ENCODE data around the gene PERM1.
A peak's percentile ranks its signal among the peaks of the same experiment; 100 is the strongest.
"Not testable (repeated sequence)": the region's sequence is repeated elsewhere in the genome, so short reads cannot be mapped to it uniquely, and the experiment has no call there.

Gene PERM1, protein sequence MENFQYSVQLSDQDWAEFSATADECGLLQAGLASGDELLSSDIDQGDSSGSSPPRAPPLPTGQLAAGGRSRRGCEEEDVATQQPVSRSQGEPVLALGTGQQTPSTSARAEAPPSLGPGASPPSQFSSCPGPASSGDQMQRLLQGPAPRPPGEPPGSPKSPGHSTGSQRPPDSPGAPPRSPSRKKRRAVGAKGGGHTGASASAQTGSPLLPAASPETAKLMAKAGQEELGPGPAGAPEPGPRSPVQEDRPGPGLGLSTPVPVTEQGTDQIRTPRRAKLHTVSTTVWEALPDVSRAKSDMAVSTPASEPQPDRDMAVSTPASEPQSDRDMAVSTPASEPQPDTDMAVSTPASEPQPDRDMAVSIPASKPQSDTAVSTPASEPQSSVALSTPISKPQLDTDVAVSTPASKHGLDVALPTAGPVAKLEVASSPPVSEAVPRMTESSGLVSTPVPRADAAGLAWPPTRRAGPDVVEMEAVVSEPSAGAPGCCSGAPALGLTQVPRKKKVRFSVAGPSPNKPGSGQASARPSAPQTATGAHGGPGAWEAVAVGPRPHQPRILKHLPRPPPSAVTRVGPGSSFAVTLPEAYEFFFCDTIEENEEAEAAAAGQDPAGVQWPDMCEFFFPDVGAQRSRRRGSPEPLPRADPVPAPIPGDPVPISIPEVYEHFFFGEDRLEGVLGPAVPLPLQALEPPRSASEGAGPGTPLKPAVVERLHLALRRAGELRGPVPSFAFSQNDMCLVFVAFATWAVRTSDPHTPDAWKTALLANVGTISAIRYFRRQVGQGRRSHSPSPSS

DNA sequence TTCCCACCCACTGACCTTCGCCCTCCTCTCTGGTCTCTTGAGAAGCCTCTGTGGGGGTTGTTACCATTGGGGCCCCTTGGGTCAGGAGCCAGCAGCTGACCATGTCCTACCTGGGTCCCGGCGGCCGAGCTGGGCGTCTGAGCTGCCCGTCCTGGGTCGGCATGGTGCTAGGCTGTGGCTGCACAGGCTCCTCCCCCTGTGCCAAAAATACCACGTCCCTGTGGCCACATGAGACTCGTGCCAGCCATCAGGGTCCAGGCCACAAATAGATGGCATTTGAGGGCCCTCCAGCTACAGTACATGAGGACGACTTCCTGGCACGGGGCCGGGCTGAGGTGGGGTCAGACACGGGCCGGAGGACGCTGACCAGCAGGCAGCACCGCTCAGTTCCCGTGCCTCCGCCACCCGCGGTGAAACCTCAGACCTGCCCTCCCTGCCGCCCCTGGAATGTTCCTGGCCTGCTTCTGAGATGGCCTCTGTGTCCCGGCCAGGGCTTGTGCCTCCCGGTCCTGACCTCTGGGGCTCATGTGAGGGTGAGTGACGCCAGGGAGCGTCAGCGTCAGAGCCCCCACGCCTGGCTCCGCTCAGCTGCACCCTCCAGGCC is at the start of gene PERM1:
PERM1 (minus strand) TSS at position 139 of the 604 bp plus-strand sequence. CDS start 1,064 bp downstream, outside the sequence.
- peaks cover 33% of the 10 kb centered on the region for H3K27me3 ChIP-seq (ENCODE audit: control insufficient read depth, insufficient read depth, low read length)
- no peak within 1 kb of the TSS for H3K9ac ChIP-seq (ENCODE audit: low read depth, low read length)
- H3K4me3 ChIP-seq (ENCODE audit: low read depth, low read length) = no peak within 1 kb of the TSS
- H3K4me1 ChIP-seq (ENCODE audit: control insufficient read depth, insufficient read depth, low read length) = no peaks in the 10 kb centered on the region
- no peaks in the 10 kb centered on the region for H3K9me3 ChIP-seq (ENCODE audit: control insufficient read depth, insufficient read depth, low read length)
- H3K36me3 ChIP-seq (ENCODE audit: control insufficient read depth, insufficient read depth, low read length) = no peaks in the 10 kb centered on the region

DNA sequence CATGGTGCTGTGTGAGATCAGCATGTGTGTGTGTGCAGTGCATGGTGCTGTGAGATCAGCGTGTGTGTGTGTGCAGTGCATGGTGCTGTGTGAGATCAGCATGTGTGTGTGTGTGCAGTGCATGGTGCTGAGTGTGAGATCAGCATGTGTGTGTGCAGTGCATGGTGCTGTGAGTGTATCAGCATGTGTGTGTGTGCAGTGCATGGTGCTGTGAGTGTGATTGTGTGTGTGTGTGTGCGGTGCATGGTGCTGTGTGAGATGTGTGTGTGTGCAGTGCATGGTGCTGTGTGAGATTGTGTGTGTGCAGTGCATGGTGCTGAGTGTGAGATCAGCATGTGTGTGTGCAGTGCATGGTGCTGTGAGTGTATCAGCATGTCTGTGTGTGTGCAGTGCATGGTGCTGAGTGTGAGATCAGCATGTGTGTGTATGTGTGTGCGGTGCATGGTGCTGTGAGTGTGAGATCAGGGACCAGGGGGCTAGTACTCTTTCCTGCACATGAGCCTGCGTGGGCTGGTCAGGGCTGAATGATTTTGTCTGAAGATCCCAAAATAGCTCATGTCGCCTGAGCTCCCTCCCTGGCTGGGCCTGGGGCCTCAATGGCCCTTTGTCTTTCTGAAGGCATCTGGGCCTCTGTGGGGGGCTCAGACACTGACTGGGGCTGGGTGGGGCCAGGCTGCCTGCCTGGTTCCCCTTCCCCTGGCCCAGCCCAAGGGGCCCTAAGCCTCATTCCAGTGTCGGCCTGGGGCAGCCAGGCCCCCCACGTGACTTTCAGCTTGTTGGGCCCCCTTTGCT is 49.2 kb upstream of the PERM1 start:
- H3K4me1 ChIP-seq (ENCODE audit: control insufficient read depth, insufficient read depth, low read length); H3K27me3 ChIP-seq (ENCODE audit: control insufficient read depth, insufficient read depth, low read length); H3K9me3 ChIP-seq (ENCODE audit: control insufficient read depth, insufficient read depth, low read length); H3K4me3 ChIP-seq (ENCODE audit: low read depth, low read length): not testable (repeated sequence)
- H3K36me3 ChIP-seq (ENCODE audit: control insufficient read depth, insufficient read depth, low read length) = peaks cover 13% of the 10 kb centered on the region
- peak overlapping the region; percentile 26 for H3K9ac ChIP-seq (ENCODE audit: low read depth, low read length)

DNA sequence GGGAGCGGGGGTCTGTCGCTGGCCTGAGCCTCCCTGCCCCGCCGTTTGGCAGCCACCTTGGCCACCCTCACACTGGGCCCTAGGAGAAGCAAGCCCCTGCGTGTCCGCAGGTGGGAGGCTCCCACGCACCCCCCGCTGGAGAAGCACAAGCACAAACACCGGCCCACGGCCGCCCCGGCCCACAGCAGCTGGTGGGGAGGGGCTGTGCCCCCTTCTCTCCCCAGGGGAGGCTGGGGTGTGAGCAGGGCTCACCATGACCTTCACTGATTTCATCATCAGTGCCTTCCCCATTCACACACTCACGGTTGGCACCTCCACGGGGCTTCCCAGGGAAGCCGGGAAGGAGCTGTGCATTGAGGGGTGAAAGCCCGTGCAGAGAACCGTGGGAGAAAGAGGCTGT is 45.9 kb upstream of the PERM1 start:
- peaks cover 10% of the 10 kb centered on the region for H3K4me1 ChIP-seq (ENCODE audit: control insufficient read depth, insufficient read depth, low read length)
- H3K9me3 ChIP-seq (ENCODE audit: control insufficient read depth, insufficient read depth, low read length) = no peaks in the 10 kb centered on the region
- H3K27me3 ChIP-seq (ENCODE audit: control insufficient read depth, insufficient read depth, low read length) = no peaks in the 10 kb centered on the region
- H3K9ac ChIP-seq (ENCODE audit: low read depth, low read length) = no peak overlapping the region
- peaks cover 18% of the 10 kb centered on the region for H3K36me3 ChIP-seq (ENCODE audit: control insufficient read depth, insufficient read depth, low read length)
- H3K4me3 ChIP-seq (ENCODE audit: low read depth, low read length) = no peak overlapping the region

DNA sequence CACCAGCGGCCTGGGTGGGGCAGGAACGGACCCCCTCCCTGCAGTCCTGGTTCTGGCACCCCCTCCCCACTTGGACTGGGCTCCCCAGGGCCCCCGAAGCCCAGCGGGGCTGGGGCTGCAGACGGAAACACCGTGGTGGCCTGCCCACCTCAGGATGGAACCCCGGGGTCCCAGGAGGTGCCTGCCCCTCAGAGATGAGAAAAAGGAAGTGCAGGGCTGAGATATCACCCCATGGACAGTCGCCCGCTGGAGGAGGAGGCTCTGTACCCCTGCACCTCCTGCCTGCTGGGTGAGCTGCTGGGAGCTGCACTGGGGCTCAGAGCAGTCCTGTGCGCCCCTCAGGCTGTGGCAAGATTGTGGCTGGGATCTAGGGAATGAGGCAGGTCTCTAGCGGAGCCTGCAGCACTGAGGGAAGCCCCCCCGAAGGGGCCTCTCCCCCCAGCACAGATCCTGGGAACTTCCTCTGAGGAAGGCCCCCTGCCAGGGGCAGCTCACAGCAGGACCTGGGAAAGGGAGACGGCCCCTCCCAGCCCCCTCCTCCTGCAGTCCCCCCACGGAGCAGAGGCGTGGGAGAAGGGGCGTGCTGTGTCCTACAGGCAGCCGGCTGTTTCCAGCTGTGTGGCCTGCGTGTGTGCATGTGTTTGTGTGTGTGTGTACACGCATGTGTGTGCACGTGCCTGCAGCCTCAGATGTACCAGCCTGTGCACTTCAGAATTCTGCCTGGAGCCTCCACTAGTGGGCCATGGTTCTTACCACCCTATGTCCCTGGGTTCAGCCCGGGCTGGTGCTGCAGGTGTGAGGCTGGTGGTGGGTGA is 44.9 kb upstream of the PERM1 start:
- no peaks in the 10 kb centered on the region for H3K9me3 ChIP-seq (ENCODE audit: control insufficient read depth, insufficient read depth, low read length)
- peaks cover 10% of the 10 kb centered on the region for H3K4me1 ChIP-seq (ENCODE audit: control insufficient read depth, insufficient read depth, low read length)
- no peak overlapping the region for H3K9ac ChIP-seq (ENCODE audit: low read depth, low read length)
- no peak overlapping the region for H3K4me3 ChIP-seq (ENCODE audit: low read depth, low read length)
- no peaks in the 10 kb centered on the region for H3K27me3 ChIP-seq (ENCODE audit: control insufficient read depth, insufficient read depth, low read length)
- H3K36me3 ChIP-seq (ENCODE audit: control insufficient read depth, insufficient read depth, low read length) = peaks cover 23% of the 10 kb centered on the region

DNA sequence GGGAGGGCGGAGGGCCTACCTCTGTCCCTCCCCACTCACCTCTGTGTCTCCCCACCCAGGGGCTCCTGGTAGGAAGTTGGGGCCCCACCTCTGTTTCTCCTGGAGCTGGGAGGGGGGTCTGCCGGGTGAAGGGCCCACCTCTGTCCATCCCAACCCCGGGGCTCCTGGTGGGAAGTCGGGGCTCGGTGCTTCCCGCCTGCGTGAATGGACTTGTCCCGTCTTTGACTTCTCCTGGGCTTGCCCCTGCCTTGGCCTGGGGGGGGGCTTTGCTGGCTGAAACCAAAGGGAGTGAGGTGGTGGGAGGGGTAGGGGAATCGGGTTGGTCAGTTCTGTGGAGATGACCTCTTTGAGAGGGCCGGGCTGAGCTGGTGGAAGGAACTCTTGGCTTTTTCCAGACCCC is 43.8 kb upstream of the PERM1 start:
- H3K4me3 ChIP-seq (ENCODE audit: low read depth, low read length) = no peak overlapping the region
- H3K27me3 ChIP-seq (ENCODE audit: control insufficient read depth, insufficient read depth, low read length) = no peaks in the 10 kb centered on the region
- H3K36me3 ChIP-seq (ENCODE audit: control insufficient read depth, insufficient read depth, low read length) = peaks cover 23% of the 10 kb centered on the region
- H3K4me1 ChIP-seq (ENCODE audit: control insufficient read depth, insufficient read depth, low read length) = peaks cover 8% of the 10 kb centered on the region
- H3K9ac ChIP-seq (ENCODE audit: low read depth, low read length) = no peak overlapping the region
- H3K9me3 ChIP-seq (ENCODE audit: control insufficient read depth, insufficient read depth, low read length) = no peaks in the 10 kb centered on the region

DNA sequence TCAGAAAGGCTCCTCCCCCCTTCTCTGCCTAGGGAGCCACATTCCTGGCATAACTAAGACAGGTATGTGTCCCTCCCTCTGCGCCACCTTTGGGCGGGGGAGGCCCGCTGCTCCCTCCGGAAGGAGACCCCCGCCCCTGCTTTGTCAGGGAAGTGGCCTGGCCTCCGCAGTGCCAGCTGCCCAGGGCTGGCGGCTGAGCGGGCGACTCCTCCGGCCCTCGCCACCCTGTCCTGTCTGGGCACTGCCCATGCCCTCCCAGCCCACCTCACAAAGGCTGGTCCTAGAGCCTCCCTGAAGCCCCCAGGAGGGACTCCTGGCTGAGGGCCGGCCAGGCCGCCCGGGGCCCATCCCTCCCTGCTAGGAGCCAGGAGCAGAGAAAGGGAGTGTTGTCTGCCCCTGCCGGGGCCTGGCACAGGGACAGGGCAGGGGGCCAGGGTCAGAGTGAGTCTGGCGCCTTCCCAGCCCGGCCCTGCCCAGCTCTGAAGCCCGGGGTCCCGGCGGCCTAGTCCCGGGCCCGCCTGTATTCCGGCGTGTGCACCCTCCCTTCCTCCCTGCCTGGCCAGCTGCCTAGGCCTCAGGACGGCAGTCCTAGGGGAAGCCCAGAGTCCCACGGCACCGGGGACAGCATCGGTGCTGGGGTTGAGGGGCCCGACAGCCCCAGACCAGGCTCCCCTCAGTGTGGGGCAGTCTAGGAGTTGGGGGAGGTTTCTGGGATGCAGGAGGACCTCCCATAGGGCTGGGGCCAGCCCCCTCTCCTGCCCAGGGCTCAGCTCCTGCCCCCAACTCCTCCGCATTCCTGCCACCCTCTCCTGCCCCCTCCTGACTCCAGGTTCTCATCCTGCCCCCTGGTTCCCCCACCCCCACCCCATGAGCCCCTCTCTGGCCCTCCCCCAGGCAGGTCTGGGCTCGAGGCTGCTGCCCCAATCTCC is 43.1 kb upstream of the PERM1 start:
- Histone ChIP-seq H3K36me3 (ENCODE audit: control insufficient read depth, insufficient read depth, low read length) (peaks cover 23% of the 10 kb centered on the region), H3K4me3 (ENCODE audit: low read depth, low read length) (no peak overlapping the region), H3K9me3 (ENCODE audit: control insufficient read depth, insufficient read depth, low read length) (no peaks in the 10 kb centered on the region), H3K4me1 (ENCODE audit: control insufficient read depth, insufficient read depth, low read length) (peaks cover 8% of the 10 kb centered on the region), H3K27me3 (ENCODE audit: control insufficient read depth, insufficient read depth, low read length) (no peaks in the 10 kb centered on the region), H3K9ac (ENCODE audit: low read depth, low read length) (no peak overlapping the region)

DNA sequence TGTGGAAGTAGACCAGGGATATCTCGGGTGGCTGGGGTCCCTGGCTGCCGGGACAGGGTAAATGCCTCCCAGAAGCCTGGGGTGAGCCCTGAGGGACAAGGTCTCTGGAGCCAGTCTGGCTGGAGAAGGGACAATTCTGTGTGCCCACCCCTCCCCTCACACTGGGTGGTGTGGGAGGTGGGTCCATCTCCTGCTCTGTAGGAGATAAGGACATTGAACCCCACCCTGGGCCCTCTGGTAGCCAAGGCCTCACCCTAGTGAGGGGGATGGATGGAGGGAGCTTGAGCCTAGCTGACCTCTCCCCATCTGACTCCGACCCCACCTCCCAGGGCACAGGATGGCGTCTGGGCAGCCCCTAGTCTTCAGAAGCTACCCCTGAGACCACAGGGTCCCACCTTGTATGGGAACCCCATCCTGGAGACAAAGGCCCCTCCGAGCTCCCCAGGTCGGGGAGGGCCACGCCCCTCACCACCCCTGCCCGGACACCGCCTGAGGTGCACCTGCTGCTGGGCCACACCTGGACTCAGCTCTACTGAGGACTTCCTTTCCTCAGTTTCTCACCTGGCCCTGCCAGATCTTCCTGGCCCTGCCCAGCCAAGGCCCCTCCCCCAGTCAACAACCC is 42.4 kb upstream of the PERM1 start:
- peaks cover 8% of the 10 kb centered on the region for H3K4me1 ChIP-seq (ENCODE audit: control insufficient read depth, insufficient read depth, low read length)
- H3K9me3 ChIP-seq (ENCODE audit: control insufficient read depth, insufficient read depth, low read length) = no peaks in the 10 kb centered on the region
- peaks cover 23% of the 10 kb centered on the region for H3K36me3 ChIP-seq (ENCODE audit: control insufficient read depth, insufficient read depth, low read length)
- no peaks in the 10 kb centered on the region for H3K27me3 ChIP-seq (ENCODE audit: control insufficient read depth, insufficient read depth, low read length)
- no peak overlapping the region for H3K4me3 ChIP-seq (ENCODE audit: low read depth, low read length)
- H3K9ac ChIP-seq (ENCODE audit: low read depth, low read length) = peak overlapping the region; percentile 47

DNA sequence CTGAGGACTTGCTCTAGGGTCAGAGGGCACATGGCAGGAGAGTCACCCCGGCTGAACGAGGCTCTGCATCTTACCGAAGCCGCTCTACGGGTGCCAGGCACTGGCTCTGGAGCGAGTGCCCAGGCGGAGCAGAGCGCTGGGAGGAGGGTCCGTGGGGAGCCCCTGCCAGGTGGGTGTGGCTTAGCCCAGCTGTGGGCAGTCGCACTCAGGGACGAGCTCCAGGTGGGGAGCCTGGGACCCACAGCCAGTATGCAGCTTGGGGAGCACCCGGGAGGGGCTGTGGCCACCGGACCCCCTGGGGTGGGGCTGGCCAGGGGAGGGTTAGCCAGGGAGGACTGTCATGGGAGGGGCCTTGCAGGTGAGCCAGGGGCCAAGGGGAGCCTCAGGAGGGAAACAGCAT is 41.8 kb upstream of the PERM1 start:
- no peak overlapping the region for H3K4me3 ChIP-seq (ENCODE audit: low read depth, low read length)
- peaks cover 8% of the 10 kb centered on the region for H3K4me1 ChIP-seq (ENCODE audit: control insufficient read depth, insufficient read depth, low read length)
- no peaks in the 10 kb centered on the region for H3K9me3 ChIP-seq (ENCODE audit: control insufficient read depth, insufficient read depth, low read length)
- H3K27me3 ChIP-seq (ENCODE audit: control insufficient read depth, insufficient read depth, low read length) = no peaks in the 10 kb centered on the region
- peaks cover 23% of the 10 kb centered on the region for H3K36me3 ChIP-seq (ENCODE audit: control insufficient read depth, insufficient read depth, low read length)
- peak overlapping the region; percentile 47 for H3K9ac ChIP-seq (ENCODE audit: low read depth, low read length)

DNA sequence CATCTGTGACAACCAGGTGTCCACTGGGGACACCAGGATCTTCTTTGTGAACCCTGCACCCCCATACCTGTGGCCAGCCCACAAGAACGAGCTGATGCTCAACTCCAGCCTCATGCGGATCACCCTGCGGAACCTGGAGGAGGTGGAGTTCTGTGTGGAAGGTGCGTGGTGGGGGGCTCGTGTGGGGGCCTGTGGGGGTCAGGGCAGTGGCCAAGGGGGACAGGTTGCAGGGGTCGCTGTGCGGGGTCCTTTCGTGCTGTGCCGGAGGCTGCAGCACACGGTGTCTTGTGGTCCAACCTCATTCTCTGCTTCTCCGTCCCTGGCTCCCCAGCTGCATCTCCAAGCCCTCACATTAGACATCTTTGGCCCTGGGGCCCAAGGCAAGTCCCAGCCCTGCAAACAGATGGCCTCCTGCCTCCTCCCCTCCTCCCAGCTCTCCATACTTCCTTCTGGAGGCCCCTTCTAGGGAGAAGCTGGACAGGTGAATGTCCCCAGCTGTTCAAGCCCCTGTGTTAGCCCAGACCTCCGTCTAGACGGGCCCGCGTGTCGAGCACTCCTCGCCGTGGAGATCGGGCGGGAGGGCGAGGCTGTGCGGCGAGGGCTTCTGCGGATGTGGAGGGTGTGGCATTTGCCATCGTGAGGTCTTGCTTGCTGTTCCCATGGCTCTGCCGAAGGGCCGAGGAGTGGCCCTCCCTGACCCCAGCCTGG is 40.6 kb upstream of the PERM1 start:
- no peaks in the 10 kb centered on the region for H3K27me3 ChIP-seq (ENCODE audit: control insufficient read depth, insufficient read depth, low read length)
- H3K4me3 ChIP-seq (ENCODE audit: low read depth, low read length) = peak overlapping the region; percentile 61
- H3K4me1 ChIP-seq (ENCODE audit: control insufficient read depth, insufficient read depth, low read length) = peaks cover 8% of the 10 kb centered on the region
- no peaks in the 10 kb centered on the region for H3K9me3 ChIP-seq (ENCODE audit: control insufficient read depth, insufficient read depth, low read length)
- H3K36me3 ChIP-seq (ENCODE audit: control insufficient read depth, insufficient read depth, low read length) = peaks cover 23% of the 10 kb centered on the region
- H3K9ac ChIP-seq (ENCODE audit: low read depth, low read length) = no peak overlapping the region
